Stimulated activated CD8-positive, alpha-beta memory T cell treated with anti-CD3 and anti-CD28 coated beads, Interleukin-15, amount 100 ng/mL, for 24 hours (primary cell): ENCODE measurements around the gene MRPL51.
A peak's percentile ranks its signal among the peaks of the same experiment; 100 is the strongest.
"Not testable (repeated sequence)": the region's sequence is repeated elsewhere in the genome, so short reads cannot be mapped to it uniquely, and the experiment has no call there.

Source experiments
- DNase-seq: peaks from one replicate; pipeline ENCODE4 v3.0.0-alpha.2; 2020; ENCODE audit warnings: low read depth

Gene MRPL51

GRCh38 chr12:6532051-6532926 is 39.2 kb upstream of the MRPL51 start:
- peak; percentile 61 for DNase-seq

- no peak for DNase-seq
Measured at GRCh38 chr12:6530576-6531260, 37.7 kb upstream of the MRPL51 start.

GRCh38 chr12:6529291-6529737 is 36.3 kb upstream of the MRPL51 start:
- DNase-seq, result no peak

- DNase-seq, result no peak
Measured at GRCh38 chr12:6528539-6529235, 35.6 kb upstream of the MRPL51 start.

GRCh38 chr12:6527711-6528110 is 34.6 kb upstream of the MRPL51 start:
- DNase-seq, result no peak

- no peak for DNase-seq
Measured at GRCh38 chr12:6526766-6527525, 33.9 kb upstream of the MRPL51 start.

- DNase-seq, result no peak
Measured at GRCh38 chr12:6526201-6526600, 33.1 kb upstream of the MRPL51 start.

- no peak for DNase-seq
Measured at GRCh38 chr12:6524648-6525047, 31.6 kb upstream of the MRPL51 start.

- no peak for DNase-seq
Measured at GRCh38 chr12:6523708-6524107, 30.6 kb upstream of the MRPL51 start.

GRCh38 chr12:6522193-6522592 is 29.1 kb upstream of the MRPL51 start:
- no peak for DNase-seq

- no peak for DNase-seq
Measured at GRCh38 chr12:6520186-6520585, 27.1 kb upstream of the MRPL51 start.

GRCh38 chr12:6508087-6508486 is 15.0 kb upstream of the MRPL51 start:
- no peak for DNase-seq

- DNase-seq, result no peak
Measured at GRCh38 chr12:6507102-6507998, 14.3 kb upstream of the MRPL51 start.

- DNase-seq, result no peak
Measured at GRCh38 chr12:6500466-6500865, 7.4 kb upstream of the MRPL51 start.

- DNase-seq, result not testable (repeated sequence)
Measured at GRCh38 chr12:6497291-6497690, 4.2 kb upstream of the MRPL51 start.

- DNase-seq, result no peak
Measured at GRCh38 chr12:6494968-6495367, 1.9 kb upstream of the MRPL51 start.

GRCh38 chr12:6494258-6494743 is 1.2 kb upstream of the MRPL51 start:
- no peak for DNase-seq

- peak; percentile 85 for DNase-seq
Measured at GRCh38 chr12:6493497-6494257, 615 bp upstream of the MRPL51 start, which contains the start of gene NCAPD2. NCAPD2 (plus strand) TSS chr12:6494102; CDS start chr12:6495099, 997 bp downstream.

GRCh38 chr12:6490673-6491072 is 2.4 kb downstream of the MRPL51 start:
- DNase-seq, result not testable (repeated sequence)

- no peak for DNase-seq
Measured at GRCh38 chr12:6489449-6489848, 3.6 kb downstream of the MRPL51 start.
